Stimulated activated naive CD8-positive, alpha-beta T cell treated with anti-CD3 and anti-CD28 coated beads, Interleukin-15, amount 100 ng/mL, for 72 hours (primary cell): ENCODE data around the gene BCL2L11.

ENCODE experiments used
- ATAC-seq: fragments of 150-1000 bp; cut with Tn5 transposase; 2 replicates; pipeline ENCODE4 v1.10.0; 2021; ENCODE audit warnings: mild to moderate bottlenecking, moderate library complexity
- DNase-seq, 2 donors: peaks; one replicate each; pipeline ENCODE4 v3.0.0; 2021 to 2022
- H3K27ac Mint-ChIP-seq, 2 donors: one replicate each; pipeline ENCODE4 v1.8.0; 2022; ENCODE audit warnings: mild to moderate bottlenecking in 2 of 2, mixed read lengths in 2 of 2, moderate library complexity in 2 of 2
- H3K27me3 Mint-ChIP-seq: one replicate; pipeline ENCODE4 v1.8.0; 2022; ENCODE audit warnings: mixed read lengths
- H3K4me1 Mint-ChIP-seq: one replicate; pipeline ENCODE4 v1.8.0; 2022; ENCODE audit warnings: mild to moderate bottlenecking, mixed read lengths
- H3K4me3 Mint-ChIP-seq, 2 donors: one replicate each; pipeline ENCODE4 v1.8.0; 2022; ENCODE audit warnings: mild to moderate bottlenecking in 2 of 2, mixed read lengths in 2 of 2, moderate library complexity in 1 of 2
- H3K9me3 Mint-ChIP-seq, 2 donors: one replicate each; pipeline ENCODE4 v1.8.0; 2022; ENCODE audit warnings: mixed read lengths in 2 of 2

The BCL2L11 gene

DNA sequence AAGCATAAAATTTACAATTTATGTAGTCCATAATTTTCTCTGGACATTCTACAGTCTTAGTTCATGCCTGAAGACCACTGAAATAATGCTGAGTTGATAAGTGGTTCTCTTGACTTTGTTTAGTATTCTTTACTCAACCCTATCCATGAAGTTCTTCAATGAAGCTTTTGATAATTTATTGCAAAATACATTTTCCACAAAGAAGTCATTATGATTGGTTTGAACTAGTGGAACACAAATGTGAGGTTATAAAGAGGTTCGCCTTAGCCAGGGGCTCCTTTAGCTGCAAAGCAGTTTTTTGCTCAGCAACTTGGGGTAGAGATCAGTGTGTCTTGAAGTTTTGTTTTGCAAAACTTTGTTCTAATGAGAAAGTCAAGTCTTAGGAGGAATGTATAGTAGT lies 5.9 kb downstream of the BCL2L11 start:
- DNase-seq (no peak), ATAC-seq (no peak)
- no peaks in the 10 kb centered on the region for H3K27me3 Mint-ChIP-seq
- H3K9me3 Mint-ChIP-seq: no peaks in the 10 kb centered on the region
- H3K4me3 Mint-ChIP-seq: no peak overlapping the region
- no peak overlapping the region for H3K27ac Mint-ChIP-seq
- H3K4me1 Mint-ChIP-seq: peaks cover 55% of the 10 kb centered on the region

DNA sequence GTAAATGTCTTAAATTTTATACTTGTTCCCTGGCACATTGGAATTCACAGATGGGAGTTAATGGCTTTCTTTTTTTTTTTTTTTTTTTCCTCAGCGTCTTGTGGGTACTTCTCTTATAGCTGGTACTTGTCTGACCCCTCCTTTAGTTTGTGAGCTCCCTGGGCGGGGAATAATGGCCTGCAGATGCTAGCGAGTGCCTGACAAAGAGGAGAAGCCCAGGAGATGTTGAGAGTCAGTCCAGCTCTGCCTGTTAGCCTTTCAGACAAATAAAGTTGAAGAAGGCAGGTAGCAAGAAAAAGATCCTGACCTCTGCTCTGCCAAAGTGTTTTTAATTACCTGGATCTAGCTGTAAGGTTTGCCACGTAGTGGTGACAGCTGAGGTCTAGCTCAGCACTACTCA lies 6.6 kb downstream of the BCL2L11 start:
- peaks cover 56% of the 10 kb centered on the region for H3K4me1 Mint-ChIP-seq
- no peaks in the 10 kb centered on the region for H3K27me3 Mint-ChIP-seq
- no peak overlapping the region for H3K27ac Mint-ChIP-seq
- H3K9me3 Mint-ChIP-seq: no peaks in the 10 kb centered on the region
- ATAC-seq (no peak), DNase-seq (no peak)
- H3K4me3 Mint-ChIP-seq: no peak overlapping the region

DNA sequence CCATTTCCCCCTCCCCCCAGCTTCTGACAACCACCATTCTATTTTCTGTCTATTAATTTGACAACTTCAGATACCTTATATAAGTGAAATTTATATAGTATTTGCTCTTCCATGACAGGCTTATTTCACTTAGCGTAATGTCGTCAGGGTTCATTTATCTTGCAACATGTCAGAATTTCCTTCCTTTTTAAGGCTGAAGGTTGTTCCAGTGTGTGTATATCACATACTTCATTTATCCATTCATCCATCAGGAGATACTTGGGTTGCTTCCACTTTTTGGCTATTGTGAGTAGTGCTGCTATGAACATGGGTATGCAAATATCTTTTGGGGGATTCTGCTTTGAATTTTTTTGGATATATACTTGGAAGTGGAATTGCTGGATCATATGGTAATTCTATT lies 7.4 kb downstream of the BCL2L11 start:
- Mint-ChIP-seq H3K4me1 (peaks cover 54% of the 10 kb centered on the region), H3K27me3 (no peaks in the 10 kb centered on the region), H3K9me3 (no peaks in the 10 kb centered on the region), H3K27ac (no peak overlapping the region), H3K4me3 (no peak overlapping the region)
- ATAC-seq: no peak
- DNase-seq: no peak

DNA sequence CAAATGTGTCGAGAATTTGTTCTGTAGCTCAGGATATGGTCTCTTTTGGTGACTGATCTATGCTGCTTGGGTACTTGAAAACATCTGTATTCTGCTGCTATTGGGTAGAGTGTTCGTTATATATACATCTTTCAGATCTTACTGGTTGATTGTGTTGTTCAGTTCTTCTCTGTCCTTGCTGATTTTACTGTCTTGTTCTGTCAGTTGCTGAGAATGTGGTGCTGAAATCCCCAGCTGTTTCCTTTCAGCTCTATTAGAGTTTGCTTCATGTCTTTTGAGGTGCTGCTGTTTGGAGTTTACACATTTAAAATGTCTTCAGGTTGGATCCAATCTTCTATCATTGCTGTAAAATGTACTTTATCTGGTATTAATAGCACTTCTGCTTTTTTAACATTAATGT lies 12.9 kb downstream of the BCL2L11 start:
- Mint-ChIP-seq H3K9me3 (no peaks in the 10 kb centered on the region), H3K27ac (no peak overlapping the region), H3K27me3 (no peaks in the 10 kb centered on the region), H3K4me1 (peaks cover 61% of the 10 kb centered on the region), H3K4me3 (peak overlapping the region in 1 of 2 donors; percentile 1)
- ATAC-seq (no peak), DNase-seq (no peak)

DNA sequence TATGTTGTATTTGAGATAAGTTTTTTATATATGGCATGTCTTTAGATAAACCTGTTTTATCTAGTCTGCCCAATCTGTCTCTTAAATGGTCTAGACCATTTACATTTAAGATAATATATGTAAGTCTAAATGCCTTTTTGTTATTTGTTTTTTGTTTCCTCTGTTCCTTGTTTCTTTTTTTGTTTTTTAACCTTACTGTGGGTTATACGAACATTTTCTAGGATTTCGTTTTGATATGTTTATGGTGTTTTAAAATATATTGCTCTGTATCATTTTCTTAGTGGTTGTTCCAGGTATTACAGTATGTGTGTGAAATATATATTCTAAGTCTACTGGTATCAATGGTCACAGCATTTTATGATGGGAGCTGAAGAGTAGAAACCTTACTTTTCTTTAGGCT lies 13.3 kb downstream of the BCL2L11 start:
- H3K9me3 Mint-ChIP-seq: no peaks in the 10 kb centered on the region
- peaks cover 57% of the 10 kb centered on the region for H3K4me1 Mint-ChIP-seq
- DNase-seq (no peak), ATAC-seq (no peak)
- no peaks in the 10 kb centered on the region for H3K27me3 Mint-ChIP-seq
- H3K27ac Mint-ChIP-seq: no peak overlapping the region
- H3K4me3 Mint-ChIP-seq: no peak overlapping the region

DNA sequence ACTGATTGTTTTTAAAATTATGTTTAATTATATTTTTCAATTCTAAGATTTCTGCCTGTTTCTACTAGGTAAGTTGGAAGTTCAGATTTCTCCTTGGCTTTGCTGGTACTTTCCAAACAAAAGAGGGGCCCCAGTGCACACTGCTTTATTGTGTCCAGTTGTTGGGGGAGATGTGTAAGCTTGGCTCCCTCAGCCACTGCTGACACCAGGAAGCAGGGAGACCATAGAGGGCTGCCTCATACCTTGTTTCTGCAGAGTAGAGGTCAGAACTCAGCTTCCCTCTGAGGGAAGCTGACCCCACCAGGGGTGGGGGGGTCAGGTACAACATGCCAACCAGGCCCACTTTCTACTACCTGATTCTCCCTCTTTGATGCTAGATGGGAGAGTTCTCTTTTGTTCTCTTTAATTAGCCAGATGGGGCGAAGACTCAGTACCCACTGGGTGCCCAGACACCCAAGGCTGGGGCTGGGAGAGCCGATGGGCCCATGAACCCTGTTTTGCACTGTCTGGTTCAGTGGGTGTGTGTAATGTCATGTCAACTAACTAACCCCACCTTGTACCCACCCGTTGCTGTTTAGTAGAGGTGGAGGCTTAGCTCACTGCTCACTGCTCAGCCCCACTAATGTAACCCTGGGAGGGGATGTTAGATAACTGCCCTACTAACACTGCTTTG lies 14.7 kb downstream of the BCL2L11 start:
- Mint-ChIP-seq H3K27me3 (no peaks in the 10 kb centered on the region), H3K9me3 (no peaks in the 10 kb centered on the region), H3K27ac (no peak overlapping the region), H3K4me1 (peaks cover 56% of the 10 kb centered on the region), H3K4me3 (no peak overlapping the region)
- DNase-seq: no peak
- ATAC-seq: no peak

DNA sequence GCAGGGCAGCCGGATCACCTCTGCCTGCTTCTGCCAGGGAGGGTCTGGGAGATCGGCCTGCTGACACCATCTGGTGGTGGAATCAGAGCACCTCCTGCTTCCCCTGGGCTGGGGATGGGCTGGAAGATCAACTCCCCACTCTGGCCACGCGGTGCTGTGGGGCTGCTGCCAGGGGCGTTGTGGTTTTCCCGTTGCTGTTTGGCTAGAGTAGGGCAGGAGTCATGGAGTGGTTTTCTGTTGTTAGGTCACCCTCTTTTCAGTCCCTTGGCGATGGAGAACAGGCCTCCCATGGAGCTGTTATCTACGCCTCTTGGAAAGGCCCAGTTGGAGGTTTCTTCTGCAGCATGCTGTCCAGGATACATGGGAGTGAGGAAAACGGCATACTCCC lies 15.2 kb downstream of the BCL2L11 start:
- Mint-ChIP-seq H3K4me3 (no peak overlapping the region), H3K9me3 (no peaks in the 10 kb centered on the region), H3K27me3 (no peaks in the 10 kb centered on the region), H3K4me1 (peaks cover 50% of the 10 kb centered on the region), H3K27ac (no peak overlapping the region)
- ATAC-seq: no peak
- DNase-seq: no peak

DNA sequence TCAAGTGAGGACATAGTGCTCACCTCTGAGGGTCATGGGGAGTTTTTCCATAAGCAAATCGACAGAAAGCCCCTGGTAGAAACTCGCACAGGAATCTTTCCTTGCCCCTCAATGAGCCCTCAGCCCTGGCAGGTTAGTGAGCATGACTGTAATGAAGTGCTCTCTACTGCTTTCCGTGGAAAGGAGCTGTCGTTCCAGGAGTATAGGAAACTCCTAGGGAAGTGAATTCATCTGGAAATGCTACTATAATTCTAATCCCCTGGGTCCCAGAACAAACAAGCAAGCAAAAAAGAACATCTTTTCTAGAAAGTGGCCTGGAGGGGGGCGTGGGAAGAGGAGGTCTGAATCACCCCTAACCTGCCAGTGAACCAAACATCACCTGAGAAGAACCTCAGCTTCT lies 18.1 kb downstream of the BCL2L11 start:
- Mint-ChIP-seq H3K9me3 (no peaks in the 10 kb centered on the region), H3K4me1 (peaks cover 49% of the 10 kb centered on the region), H3K4me3 (no peak overlapping the region), H3K27me3 (no peaks in the 10 kb centered on the region), H3K27ac (no peak overlapping the region)
- ATAC-seq: no peak
- DNase-seq: no peak

DNA sequence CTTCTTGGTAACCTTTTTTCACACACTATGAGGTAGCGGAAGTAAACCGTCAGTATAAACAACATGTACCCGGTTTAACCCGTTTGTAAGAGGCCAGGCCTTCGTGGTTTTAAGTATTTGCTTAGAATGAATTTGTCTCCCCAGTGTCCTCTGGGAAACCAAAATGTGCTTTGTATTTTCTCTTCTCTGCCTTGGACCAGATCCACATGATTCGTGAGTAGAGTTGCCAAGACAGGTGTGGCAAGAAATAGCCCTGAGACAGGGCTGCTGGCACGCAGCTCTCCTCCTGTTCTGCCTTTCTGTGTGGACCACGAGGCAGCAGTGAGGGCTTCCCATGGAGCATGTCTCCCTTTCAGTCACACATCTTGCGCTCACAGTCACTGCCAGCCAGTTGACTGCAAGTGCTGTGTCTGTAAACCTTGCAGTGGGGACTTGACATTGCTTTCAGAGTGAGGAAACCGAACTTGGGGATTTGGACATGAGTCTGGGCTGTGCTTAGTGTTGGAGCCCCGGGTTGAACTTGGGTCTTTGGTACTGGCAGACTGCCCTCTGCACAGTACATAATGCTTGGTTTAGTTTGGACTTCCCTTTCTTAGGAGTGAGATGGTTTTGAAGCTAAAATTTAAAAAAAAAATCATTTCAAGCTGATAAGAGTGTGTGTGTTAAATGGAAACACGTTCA lies 19.1 kb downstream of the BCL2L11 start:
- no peaks in the 10 kb centered on the region for H3K9me3 Mint-ChIP-seq
- no peak for ATAC-seq
- no peak for DNase-seq
- H3K4me3 Mint-ChIP-seq: no peak overlapping the region
- no peak overlapping the region for H3K27ac Mint-ChIP-seq
- H3K27me3 Mint-ChIP-seq: no peaks in the 10 kb centered on the region
- H3K4me1 Mint-ChIP-seq: peaks cover 42% of the 10 kb centered on the region

DNA sequence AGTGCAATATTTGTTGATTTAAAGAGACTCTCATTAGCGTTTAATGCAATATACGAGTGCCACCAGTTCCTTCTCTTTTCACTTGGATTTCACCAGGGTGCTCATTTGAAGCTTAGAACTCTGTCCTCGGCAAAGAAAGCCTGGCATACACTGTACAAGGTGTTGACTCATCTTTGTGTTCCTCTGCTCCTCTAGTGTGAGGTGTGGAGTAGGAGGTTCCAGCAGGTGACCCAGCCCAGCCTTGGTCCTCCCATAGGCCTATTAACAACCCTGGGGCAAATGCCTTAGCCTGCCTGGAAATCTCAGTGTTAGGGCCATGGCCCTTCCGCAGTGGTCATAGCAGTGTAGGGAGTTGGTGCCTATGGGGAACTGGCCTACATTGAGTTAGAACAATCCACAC lies 20.1 kb downstream of the BCL2L11 start:
- H3K4me1 Mint-ChIP-seq: peaks cover 42% of the 10 kb centered on the region
- H3K27ac Mint-ChIP-seq: no peak overlapping the region
- H3K9me3 Mint-ChIP-seq: no peaks in the 10 kb centered on the region
- no peak overlapping the region for H3K4me3 Mint-ChIP-seq
- no peak for ATAC-seq
- no peak for DNase-seq
- no peaks in the 10 kb centered on the region for H3K27me3 Mint-ChIP-seq

DNA sequence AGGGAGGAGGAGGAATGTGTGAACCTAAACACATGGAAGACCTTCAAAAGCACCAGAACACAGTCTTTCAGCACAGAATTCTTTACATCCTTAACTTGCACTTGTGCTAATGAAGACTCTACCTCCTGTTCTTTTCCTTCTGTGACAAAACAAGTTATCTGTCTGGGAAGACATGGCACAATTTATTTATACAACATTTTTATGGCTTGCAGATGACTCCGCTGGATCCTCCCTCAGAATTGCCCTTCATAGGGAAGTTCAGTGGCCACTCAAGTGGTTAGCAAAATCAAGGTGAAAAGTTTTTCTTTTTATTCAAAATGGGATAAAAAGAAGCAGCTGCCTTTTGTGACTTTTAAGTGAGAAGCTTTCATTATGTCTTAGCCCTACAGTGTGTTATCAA lies 21.4 kb downstream of the BCL2L11 start:
- no peak for DNase-seq
- Mint-ChIP-seq H3K27ac (no peak overlapping the region), H3K27me3 (no peaks in the 10 kb centered on the region), H3K9me3 (no peaks in the 10 kb centered on the region), H3K4me3 (no peak overlapping the region), H3K4me1 (peaks cover 42% of the 10 kb centered on the region)
- ATAC-seq: no peak

DNA sequence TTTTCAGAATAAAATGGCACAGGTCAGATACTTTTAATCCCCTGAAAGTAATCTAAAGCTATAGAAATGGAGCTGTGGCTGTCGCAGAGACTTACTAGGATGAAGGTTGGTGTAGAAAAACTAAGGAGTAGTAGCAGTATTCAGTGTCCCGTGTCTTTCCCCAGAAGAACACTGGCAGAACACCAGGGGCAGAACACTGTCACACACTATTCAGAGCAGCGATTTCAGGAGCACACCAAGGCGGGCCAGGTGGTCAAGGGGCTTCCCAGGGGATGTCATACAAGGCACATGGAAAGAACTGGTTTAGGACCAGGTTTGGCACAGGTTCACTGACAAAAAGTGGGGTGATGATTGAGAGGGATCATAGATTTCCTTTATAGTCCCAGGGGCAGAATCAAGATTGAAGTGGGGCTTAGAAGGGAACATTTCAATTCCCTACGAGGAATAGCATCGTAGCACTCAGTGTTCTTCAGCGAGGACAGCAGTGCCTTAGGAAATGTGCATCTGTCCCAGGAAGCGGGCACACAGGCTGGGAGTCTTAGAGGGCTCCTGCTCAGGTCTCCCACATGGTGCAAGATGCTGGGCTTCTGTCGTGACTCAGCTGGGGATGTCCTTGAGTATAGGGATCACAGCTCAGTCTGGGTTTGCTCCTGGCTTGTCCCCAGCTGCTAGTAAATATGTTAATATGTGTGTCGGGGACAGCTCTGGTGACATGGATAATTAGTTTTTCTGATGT lies 22.6 kb downstream of the BCL2L11 start:
- Mint-ChIP-seq H3K27me3 (no peaks in the 10 kb centered on the region), H3K4me1 (peaks cover 43% of the 10 kb centered on the region), H3K4me3 (no peak overlapping the region), H3K9me3 (no peaks in the 10 kb centered on the region), H3K27ac (no peak overlapping the region)
- no peak for DNase-seq
- no peak for ATAC-seq

DNA sequence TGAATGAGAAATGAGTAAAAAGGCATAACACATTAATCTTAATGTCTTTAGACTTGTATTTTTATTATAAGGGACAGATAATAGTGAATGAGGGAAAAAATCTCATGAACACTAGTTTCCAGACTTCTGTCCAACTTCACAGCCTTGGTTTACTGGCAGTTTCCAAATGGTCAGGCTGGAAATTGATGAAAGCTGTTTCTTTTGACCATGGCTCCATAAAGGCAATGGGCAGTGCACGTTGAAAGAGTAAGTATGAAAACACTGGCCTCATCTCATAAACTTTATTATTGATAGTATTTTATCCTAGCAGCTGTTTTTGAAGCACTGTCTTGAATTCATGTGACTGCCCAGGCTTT lies 23.1 kb downstream of the BCL2L11 start:
- Mint-ChIP-seq H3K4me3 (no peak overlapping the region), H3K4me1 (peaks cover 49% of the 10 kb centered on the region), H3K27ac (no peak overlapping the region), H3K27me3 (no peaks in the 10 kb centered on the region), H3K9me3 (no peaks in the 10 kb centered on the region)
- no peak for ATAC-seq
- DNase-seq: no peak

DNA sequence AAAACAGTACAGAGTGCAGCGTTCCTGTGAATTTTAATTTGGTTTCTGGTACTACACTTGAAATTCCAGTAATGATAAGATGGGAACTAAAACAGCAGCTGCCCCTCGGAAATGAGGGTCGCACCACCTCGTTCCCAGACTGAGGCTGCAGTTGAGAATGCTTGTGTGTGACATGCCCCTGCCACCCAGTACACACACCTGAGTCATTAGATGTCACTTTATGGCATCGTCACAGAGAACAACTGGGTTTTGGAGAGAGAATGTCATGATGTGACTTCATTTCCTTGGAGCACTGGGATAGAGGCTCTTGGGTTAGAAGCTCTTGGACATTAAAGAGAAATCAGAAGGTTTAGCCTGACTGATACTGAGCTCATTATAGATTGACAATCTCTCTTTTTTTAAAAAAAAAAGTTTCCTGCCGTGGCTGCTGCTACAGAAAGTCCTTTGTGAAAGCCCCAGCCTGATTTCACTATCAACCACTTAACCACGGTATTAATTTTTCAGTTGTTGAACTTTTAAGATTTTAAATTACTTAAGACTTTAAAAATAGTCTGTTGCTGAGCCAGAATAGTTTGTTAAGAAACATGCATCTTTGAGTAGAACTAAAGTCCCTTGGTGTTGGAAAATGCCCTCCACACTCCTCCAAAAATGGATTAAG lies 24.5 kb downstream of the BCL2L11 start:
- H3K27ac Mint-ChIP-seq: no peak overlapping the region
- peak overlapping the region in 1 of 2 donors; percentile 8 for H3K4me3 Mint-ChIP-seq
- H3K27me3 Mint-ChIP-seq: no peaks in the 10 kb centered on the region
- H3K4me1 Mint-ChIP-seq: peaks cover 61% of the 10 kb centered on the region
- no peaks in the 10 kb centered on the region for H3K9me3 Mint-ChIP-seq
- DNase-seq: no peak
- peak; percentile 91 for ATAC-seq

DNA sequence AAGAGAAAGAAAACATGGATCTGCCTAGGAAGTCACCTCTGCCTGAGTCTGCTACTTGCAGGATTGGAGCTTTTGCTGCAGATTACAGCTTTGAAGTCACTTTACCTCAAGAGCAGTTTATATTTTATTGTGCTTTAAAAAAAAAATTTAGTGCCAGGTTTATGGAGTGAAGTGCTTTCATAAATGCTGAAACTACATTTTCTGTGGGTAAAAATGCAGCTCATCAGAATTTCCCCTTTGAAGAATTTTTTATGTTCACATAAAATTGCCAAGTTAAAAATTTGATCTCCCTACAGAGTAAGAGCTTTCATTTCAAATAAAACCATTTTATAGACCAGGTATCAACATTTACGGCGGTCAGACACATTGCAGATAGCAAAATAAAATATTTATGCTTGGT lies 25.2 kb downstream of the BCL2L11 start:
- Mint-ChIP-seq H3K27ac (no peak overlapping the region), H3K27me3 (no peaks in the 10 kb centered on the region), H3K4me3 (no peak overlapping the region), H3K9me3 (no peaks in the 10 kb centered on the region), H3K4me1 (peaks cover 62% of the 10 kb centered on the region)
- DNase-seq (no peak), ATAC-seq (no peak)
